ENCODE measurements around the gene TBCCD1. TPM values are rescaled to one million over a fixed set of nuclear protein-coding genes. Genes with fewer than 3 reads are reported as not detected.
A peak's percentile ranks its signal among the peaks of the same experiment; 100 is the strongest.

The TBCCD1 gene
- total RNA-seq, 1 donor: 15.6 TPM

DNA sequence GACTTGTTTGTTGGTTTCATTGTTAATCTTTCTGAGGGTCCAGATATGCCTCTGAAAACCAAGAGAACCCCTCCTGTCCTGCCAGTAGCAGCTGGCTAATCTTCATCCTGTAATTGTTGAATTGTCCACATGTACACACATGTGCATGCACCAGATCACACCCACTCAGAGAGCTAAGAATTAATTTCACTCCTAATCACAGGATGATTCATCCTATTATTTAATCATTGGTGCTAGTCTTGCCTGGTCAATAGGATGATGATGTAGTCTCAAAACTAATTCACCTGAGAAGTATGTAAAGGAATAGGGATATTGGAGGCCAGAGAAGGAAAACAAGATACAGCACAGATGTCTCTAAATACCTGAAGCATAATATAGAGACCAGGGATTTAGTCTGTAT, 37.9 kb upstream of the TBCCD1 start:
- Histone ChIP-seq H3K27ac (ENCODE audit: low read depth, low read length) (no peak overlapping the region), H4K20me1 (ENCODE audit: insufficient read depth, low read length) (no peaks in the 10 kb centered on the region), H3K4me3 (ENCODE audit: insufficient read depth, low read length) (no peak overlapping the region), H3K79me2 (ENCODE audit: insufficient read depth, low read length) (no peaks in the 10 kb centered on the region), H3K4me2 (ENCODE audit: insufficient read depth, low read length) (no peak overlapping the region), H3K4me1 (ENCODE audit: insufficient read depth, low read length) (no peaks in the 10 kb centered on the region), H2AFZ (ENCODE audit: low read length) (no peak overlapping the region), H3K9me3 (ENCODE audit: low read depth, low read length) (no peaks in the 10 kb centered on the region), H3K36me3 (ENCODE audit: insufficient read depth, low read length) (no peaks in the 10 kb centered on the region), H3K27me3 (ENCODE audit: insufficient read depth, low read length) (no peaks in the 10 kb centered on the region)
- TF ChIP-seq, protein P1, sequence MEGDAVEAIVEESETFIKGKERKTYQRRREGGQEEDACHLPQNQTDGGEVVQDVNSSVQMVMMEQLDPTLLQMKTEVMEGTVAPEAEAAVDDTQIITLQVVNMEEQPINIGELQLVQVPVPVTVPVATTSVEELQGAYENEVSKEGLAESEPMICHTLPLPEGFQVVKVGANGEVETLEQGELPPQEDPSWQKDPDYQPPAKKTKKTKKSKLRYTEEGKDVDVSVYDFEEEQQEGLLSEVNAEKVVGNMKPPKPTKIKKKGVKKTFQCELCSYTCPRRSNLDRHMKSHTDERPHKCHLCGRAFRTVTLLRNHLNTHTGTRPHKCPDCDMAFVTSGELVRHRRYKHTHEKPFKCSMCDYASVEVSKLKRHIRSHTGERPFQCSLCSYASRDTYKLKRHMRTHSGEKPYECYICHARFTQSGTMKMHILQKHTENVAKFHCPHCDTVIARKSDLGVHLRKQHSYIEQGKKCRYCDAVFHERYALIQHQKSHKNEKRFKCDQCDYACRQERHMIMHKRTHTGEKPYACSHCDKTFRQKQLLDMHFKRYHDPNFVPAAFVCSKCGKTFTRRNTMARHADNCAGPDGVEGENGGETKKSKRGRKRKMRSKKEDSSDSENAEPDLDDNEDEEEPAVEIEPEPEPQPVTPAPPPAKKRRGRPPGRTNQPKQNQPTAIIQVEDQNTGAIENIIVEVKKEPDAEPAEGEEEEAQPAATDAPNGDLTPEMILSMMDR (IDR thresholded peaks at IDR 0.05; ENCODE audit: extremely low read depth, low read depth, low read length): no peak
- no peak for DNase-seq (ENCODE audit: insufficient read length, low spot score, missing footprints)

DNA sequence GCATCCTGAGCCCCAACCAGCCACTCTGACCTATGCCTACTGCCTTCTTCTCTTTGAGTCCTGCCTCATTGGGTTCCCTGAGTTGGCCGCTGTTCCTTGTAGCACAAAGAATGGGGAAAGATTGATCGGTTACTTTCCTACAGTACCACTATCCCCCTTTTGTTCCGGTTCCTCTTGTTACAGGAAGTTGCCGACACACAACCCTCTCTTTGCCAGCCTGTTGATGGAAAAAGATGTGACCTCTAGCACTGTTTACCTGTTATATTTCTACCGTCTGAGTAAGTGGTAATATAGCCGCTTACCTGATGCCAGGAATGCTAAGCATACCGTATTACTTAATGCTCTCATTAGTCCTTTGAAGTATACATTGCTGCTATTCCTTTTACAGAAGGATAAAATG, 36.0 kb upstream of the TBCCD1 start:
- H3K4me2 ChIP-seq (ENCODE audit: insufficient read depth, low read length): no peak overlapping the region
- no peak overlapping the region for H2AFZ ChIP-seq (ENCODE audit: low read length)
- no peaks in the 10 kb centered on the region for H3K9me3 ChIP-seq (ENCODE audit: low read depth, low read length)
- H4K20me1 ChIP-seq (ENCODE audit: insufficient read depth, low read length): no peaks in the 10 kb centered on the region
- no peak for DNase-seq (ENCODE audit: insufficient read length, low spot score, missing footprints)
- no peaks in the 10 kb centered on the region for H3K79me2 ChIP-seq (ENCODE audit: insufficient read depth, low read length)
- TF ChIP-seq, protein P1 (IDR thresholded peaks at IDR 0.05; ENCODE audit: extremely low read depth, low read depth, low read length): no peak
- no peak overlapping the region for H3K4me3 ChIP-seq (ENCODE audit: insufficient read depth, low read length)
- no peaks in the 10 kb centered on the region for H3K36me3 ChIP-seq (ENCODE audit: insufficient read depth, low read length)
- no peak overlapping the region for H3K27ac ChIP-seq (ENCODE audit: low read depth, low read length)
- H3K27me3 ChIP-seq (ENCODE audit: insufficient read depth, low read length): no peaks in the 10 kb centered on the region
- H3K4me1 ChIP-seq (ENCODE audit: insufficient read depth, low read length): peaks cover 3% of the 10 kb centered on the region

GRCh38 chr3:186600896-186601295, 33.8 kb upstream of the TBCCD1 start:
- DNase-seq (ENCODE audit: insufficient read length, low spot score, missing footprints): no peak
- H3K79me2 ChIP-seq (ENCODE audit: insufficient read depth, low read length): no peaks in the 10 kb centered on the region
- TF ChIP-seq, protein P1 (IDR thresholded peaks at IDR 0.05; ENCODE audit: extremely low read depth, low read depth, low read length): no peak
- H4K20me1 ChIP-seq (ENCODE audit: insufficient read depth, low read length): no peaks in the 10 kb centered on the region
- H3K4me2 ChIP-seq (ENCODE audit: insufficient read depth, low read length): no peak overlapping the region
- H3K27ac ChIP-seq (ENCODE audit: low read depth, low read length): no peak overlapping the region
- H3K36me3 ChIP-seq (ENCODE audit: insufficient read depth, low read length): no peaks in the 10 kb centered on the region
- no peak overlapping the region for H3K4me3 ChIP-seq (ENCODE audit: insufficient read depth, low read length)
- H3K9me3 ChIP-seq (ENCODE audit: low read depth, low read length): no peaks in the 10 kb centered on the region
- peaks cover 3% of the 10 kb centered on the region for H3K4me1 ChIP-seq (ENCODE audit: insufficient read depth, low read length)
- H2AFZ ChIP-seq (ENCODE audit: low read length): no peak overlapping the region
- H3K27me3 ChIP-seq (ENCODE audit: insufficient read depth, low read length): no peaks in the 10 kb centered on the region

- no peak overlapping the region for H2AFZ ChIP-seq (ENCODE audit: low read length)
- H4K20me1 ChIP-seq (ENCODE audit: insufficient read depth, low read length): no peaks in the 10 kb centered on the region
Measured at GRCh38 chr3:186599785-186600166, 32.6 kb upstream of the TBCCD1 start.

More at GRCh38 chr3:186599785-186600166, 32.6 kb upstream of the TBCCD1 start:
- Histone ChIP-seq H3K4me2 (ENCODE audit: insufficient read depth, low read length) (no peak overlapping the region), H3K4me3 (ENCODE audit: insufficient read depth, low read length) (no peak overlapping the region), H3K9me3 (ENCODE audit: low read depth, low read length) (no peaks in the 10 kb centered on the region), H3K27me3 (ENCODE audit: insufficient read depth, low read length) (no peaks in the 10 kb centered on the region), H3K4me1 (ENCODE audit: insufficient read depth, low read length) (peaks cover 3% of the 10 kb centered on the region), H3K27ac (ENCODE audit: low read depth, low read length) (no peak overlapping the region), H3K79me2 (ENCODE audit: insufficient read depth, low read length) (no peaks in the 10 kb centered on the region), H3K36me3 (ENCODE audit: insufficient read depth, low read length) (no peaks in the 10 kb centered on the region)
- TF ChIP-seq, protein P1 (IDR thresholded peaks at IDR 0.05; ENCODE audit: extremely low read depth, low read depth, low read length): no peak
- DNase-seq (ENCODE audit: insufficient read length, low spot score, missing footprints): peak; percentile 77
